GM21723 (cell line): ENCODE results near the gene EXOSC7.
"Not testable (repeated sequence)": the region's sequence is repeated elsewhere in the genome, so short reads cannot be mapped to it uniquely, and the experiment has no call there.

Experiments
- ATAC-seq: cut with Tn5 transposase; IDR thresholded peaks from one replicate; pipeline ENCODE4 v1.9.1; 2021; ENCODE audit warnings: mild to moderate bottlenecking, moderate library complexity; ENCODE audit not compliant: unreplicated experiment

The EXOSC7 gene

DNA sequence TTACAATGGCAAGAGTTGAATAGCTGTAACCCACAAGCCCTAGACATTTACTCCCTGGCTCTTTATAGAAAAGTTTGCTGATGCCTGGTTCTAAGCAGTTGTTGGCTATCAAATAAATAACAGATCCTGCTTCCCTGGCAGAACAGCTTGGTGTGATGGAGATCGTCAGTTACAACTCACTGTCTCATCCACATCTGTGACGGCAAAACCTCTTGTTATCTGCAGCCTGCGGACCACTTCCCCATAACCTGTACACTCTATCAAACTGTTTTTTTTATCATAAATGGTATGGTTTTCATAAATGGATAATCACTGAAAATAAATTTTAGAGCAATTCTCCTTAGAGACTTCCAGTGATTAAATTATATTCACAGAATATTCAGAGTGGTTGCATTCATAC, 14.2 kb upstream of the EXOSC7 start:
- ATAC-seq = no peak

DNA sequence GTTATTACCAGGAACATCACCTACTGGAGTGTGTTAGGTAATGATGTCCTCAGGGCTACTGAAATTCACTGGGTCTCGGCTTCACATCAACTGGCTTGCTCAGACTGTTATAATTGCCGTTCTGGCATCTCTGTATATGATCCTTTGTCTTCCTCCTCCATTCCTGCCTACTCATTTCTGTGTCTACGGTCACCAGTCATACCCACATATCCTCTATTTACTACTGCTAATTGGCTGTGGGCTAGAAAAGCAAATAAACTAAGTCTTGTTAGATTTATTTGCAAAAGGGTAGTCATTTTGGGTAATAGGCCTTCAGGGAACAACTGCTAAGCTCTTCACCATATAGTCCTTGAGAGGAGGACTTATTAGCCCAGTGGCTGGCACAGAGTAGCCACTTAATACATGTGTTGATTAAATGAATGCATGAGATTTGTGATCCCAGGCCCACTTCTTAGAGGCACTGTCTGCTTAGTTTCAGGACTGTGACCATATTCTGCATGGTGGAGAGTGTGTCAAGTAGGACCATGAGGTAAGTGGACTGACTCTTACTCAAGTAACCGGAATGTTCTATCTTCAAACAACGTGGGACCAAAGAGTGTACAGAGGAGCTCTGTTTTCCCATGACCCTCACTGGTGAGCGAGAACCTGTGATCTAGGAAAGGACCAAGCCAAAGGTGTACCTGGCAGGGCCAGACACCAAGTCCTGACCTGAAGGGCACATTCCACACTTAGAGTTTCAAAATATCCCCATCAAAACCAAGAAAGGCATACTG, 13.2 kb upstream of the EXOSC7 start:
- ATAC-seq = no peak

DNA sequence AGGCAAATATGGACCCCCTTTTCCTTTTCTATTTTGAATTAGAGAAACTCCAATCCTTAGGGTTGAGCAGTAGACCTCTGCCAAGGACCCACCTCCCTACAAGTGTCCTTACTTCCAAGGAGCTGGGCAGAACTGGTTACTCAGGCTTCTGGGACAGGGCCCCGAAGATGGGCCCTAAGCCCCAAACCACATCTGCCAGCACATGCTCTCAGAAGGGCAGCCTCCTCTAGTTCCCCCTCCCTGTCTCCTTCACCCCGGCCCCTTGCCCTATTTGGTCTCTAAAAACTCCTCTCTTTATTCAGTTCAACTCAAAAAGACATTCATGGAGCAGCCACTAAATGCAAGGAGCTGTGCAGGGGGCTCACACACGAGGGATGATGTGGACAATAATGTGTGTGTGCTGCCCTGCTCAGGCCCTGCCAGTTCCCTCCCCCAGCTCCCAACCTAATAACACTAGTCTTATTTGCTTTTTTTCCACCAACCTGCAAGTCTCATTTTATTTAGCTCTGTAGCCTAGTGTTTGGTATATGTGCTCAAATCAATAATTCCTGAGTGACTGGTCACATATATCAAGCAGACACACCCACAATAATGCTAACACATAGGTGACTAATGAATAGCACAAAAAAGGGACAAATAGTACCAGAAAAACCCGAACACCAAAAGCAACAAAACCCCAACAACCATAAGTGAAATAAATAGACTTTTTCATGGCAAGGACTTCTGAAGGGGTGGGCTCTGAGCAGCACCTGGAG, 12.3 kb upstream of the EXOSC7 start:
- no peak for ATAC-seq

DNA sequence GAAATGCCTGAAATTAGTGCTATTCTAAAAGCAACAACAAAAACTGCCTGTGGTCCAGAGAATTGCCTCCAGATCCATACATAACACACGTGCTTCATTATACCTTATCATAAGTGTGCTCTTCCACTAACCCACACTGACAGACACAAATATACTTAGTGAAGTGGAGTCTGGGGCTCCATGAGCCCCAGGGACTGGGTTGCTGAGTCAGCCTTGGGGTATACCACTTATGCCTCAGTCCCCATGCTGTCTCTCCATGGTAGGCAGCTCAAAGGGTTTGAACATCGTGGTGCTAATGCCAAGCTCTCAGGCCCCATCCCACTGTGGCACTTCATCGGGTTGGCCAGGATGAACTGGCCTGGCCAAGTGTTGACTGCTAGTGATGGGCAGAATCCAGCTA, 10.9 kb upstream of the EXOSC7 start:
- ATAC-seq = no peak

DNA sequence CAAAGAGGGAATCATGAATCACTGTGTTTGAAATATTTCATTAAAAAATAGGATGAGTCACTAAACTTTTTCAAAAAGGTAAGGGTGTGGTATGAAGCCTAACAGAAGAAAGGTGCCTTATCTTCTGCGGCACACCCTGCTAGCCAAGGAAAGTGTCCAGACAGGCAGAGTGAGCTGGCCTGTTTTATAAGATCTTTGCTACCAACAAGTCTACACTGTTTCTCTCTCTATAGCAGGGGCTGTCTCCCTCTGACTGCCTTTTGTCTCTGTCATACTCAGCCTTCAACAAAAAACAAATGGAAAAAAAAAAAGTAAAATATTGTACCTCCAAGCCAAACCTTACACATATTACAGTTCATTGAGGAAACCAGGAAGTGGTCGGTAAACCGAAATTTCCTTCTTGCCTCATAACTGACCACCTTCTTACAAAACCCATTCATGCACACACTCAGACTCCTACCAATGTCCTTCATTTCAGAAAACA, 9.2 kb upstream of the EXOSC7 start:
- no peak for ATAC-seq

DNA sequence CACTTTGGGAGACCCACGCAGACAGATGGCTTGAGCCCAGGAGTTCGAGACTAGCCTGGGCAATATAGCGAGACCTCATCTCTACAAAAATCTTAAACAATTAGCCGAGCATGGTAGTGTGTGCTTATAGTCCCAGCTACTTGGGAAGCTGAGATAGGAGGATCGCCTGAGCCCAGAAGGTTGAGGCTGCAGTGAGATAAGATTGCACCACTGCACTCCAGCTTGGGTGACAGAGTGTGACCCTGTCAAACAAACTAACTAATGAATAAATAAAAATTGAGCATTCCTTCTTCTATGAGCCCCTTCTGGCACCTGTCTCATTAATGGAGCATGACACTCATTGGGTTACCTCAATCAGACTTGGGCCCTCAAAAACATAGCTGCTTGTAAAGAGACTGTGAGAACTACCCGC, 7.6 kb upstream of the EXOSC7 start:
- ATAC-seq = no peak

DNA sequence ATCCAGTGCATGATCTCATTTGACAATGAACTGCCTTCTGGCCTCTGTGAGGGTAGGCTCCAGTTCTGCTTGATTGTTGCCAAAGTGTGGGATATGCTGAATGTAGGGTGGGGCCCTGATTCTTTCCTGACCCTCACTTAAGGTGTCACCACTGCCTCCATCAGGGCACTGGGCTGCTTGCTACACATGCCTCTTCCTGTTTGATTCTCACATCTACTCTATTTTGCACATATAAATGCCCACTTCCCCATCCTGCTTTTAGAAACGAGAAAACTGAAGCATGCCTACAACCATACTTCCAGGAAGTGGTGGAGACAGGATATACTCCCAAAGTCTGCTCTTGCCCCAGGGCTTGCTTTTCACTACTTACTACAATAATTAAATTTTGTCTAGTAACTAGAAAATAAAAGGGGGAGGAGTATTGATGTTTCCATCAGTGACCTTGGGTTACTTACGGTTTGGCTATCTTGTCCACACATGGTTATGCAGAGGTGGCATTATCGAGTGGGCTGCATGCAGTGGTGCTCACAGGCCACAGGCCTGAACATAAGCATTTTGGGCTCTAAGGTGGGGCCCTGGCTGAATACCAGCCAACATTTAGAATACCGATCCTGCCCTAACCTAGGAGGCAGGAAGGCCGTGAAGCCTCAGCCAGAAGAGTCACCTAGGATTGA, 6.8 kb upstream of the EXOSC7 start:
- ATAC-seq = no peak

DNA sequence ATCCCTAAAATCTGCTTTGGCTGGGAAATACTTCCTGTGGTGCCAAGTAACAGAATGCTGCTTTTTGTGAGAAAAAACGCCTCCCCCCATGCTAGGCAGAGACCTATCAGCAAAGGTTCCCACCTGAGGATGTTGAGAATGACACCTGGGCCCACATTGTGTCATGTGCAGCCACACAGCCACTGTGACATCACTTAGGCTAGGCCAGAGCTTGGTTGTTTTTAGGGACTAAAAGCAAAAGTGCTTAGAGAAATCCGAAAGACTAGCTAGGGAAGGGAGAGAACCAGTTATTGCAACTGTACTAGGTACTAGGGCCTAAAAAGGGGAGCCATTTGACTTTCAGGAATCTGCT, 6.2 kb upstream of the EXOSC7 start:
- ATAC-seq = no peak

DNA sequence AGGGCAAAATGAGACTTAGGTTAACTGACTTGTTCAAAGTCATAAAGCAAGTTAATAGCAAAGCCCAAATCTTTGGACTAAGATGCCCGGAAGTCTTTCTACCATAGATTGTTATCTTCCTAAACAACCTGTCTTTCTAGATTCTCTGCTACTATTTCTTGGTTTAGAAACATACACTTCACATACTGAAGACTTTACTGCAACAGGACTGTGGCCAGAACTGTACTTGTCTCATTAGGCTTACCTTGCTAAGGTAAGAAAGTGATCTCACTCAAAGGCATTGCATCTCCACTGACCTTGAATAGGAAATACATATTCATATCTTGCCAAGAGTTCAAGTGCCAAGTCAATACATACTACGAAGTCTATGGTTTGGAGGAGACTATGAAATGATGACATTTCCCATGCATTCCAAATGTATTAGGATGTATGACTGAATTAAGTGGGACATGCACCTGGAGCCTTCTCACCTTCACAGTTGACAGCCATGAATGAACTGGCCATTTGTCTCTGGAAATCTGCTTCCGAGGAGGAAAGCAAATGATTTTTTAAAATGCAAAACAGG, 5.0 kb upstream of the EXOSC7 start:
- ATAC-seq = no peak

DNA sequence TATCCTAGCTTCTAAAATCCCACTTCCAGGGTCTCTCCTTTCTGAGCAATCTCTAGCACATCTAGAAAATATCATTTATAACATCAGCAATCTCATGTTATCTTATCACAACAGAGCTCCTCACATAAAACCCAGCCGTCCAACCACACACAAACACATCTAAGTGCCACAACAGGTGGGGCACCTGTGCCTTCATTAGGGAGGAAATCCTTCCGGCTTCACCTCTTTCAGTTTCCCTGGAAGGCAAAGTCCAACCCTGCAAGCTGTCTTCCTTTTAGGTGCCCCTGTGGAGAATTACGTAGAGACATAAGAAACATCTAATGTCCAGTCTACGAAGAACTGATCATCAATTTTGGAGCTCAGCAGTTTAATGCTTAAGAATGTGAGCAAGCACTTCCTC, 1.6 kb upstream of the EXOSC7 start:
- ATAC-seq = no peak

DNA sequence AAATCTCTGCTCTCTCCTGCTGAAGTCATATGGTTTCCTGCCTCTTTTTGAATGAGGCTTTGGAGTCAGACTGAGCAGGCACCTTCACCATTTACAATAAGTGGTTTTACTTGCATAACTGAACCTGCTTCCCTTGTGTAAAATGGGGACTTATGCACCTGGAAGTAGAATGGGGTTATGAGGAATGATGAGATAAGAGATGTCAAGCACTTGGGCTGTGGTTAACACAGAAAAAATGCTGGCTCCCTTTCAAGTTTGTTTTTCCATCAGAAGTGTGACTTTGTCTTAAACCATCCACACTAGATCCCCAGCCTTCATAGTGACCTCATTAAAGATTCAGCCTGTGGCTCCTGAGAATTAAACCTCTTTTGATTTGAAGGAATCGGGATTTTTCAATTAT, 5.2 kb downstream of the EXOSC7 start:
- ATAC-seq = no peak

DNA sequence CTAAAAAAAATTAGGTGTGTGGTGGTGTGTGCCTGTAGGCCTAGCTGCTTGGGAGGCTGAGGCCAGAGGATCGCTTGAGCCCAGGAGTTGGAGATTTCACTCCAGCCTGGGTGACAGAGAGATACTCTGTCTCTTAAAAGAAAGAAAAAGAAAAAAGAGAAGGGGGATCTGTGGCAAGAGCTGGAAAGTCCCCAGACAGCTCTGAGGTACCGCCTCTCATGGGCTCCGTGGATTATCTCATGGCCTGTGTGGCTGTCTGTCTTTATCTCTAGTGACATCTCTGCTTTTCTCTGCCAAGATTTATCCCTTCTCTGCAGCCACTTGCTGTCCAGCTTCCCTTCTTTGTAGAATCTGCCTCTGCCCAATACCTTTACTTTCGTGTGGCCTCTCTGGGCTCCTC, 5.7 kb downstream of the EXOSC7 start:
- ATAC-seq = no peak

DNA sequence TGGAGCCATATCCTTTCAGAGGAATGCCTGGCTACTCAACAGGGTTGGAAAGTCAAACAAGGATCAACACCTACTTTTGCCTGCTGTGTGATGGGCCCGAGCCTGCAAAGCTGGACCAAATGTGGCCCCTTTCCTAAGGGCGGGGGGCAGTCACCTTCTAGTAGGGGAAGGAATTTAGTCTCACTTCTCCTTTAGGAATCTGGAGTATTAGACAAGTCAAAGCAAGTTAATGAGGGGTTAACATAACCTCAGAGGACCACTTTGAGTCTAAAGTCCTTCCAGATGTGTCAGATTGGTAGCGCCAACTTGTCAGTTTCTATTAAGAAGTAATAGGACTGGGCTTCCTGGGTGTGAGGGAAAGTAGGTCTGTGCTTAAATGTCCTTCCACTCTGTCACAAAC, 6.8 kb downstream of the EXOSC7 start:
- no peak for ATAC-seq

DNA sequence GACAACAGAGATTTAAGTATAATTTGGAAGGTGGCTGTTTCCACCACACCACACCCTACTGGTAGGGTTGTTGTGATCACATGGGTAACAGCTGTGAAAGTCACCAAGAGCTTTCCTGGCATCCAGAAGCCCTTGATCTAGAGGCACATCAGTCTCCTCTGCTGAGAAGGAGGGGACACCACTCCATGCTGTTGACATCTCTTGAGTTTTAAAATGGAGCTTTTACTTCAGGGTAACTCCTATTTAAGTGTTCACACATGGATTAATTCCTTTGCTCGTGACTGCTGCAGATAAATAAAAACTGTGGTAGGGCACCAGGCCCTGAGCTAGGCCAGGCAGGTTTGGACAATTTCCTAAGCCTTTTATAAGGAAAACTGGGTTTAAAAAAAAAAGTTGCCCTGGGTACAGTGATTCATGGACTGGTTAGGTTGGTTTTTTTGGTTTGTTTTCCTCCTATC, 7.5 kb downstream of the EXOSC7 start:
- ATAC-seq = no peak

DNA sequence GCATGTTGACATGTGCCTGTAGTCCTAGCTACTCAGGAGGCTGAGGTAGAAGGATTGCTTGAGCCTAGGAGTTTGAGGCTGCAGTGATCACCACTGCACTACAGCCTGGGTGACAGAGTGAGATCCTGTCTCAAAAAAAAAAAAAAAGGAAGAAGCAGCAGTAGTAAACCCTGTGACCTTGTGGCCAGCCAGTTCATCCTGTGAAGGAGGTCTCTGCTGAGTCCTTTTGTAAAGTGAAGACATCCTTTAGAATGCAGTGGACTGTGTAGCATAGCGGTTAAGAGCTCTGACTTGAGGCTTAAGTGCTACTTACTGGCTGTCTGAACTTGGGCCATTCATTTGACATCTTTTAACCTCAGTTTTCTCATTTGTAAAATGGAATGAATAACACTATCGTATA, 8.3 kb downstream of the EXOSC7 start:
- ATAC-seq = no peak

DNA sequence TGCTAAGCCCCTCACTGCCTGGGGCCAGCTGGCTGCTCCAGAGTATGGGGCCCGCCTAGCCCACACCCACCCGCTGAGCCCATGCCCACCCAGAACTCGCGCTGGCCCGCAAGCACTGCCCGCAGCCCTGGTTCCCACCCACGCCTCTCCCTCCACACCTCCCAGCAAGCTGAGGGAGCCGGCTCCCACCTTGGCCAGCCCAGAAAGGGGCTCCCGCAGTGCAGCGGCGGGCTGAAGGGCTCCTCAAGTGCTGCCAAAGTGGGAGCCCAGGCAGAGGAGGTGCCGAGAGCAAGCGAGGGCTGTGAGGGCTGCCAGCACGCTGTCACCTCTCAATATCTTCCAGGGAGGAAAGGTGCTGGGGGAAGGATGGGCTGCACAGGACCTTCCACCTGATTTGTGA, 10.3 kb downstream of the EXOSC7 start:
- not testable (repeated sequence) for ATAC-seq

DNA sequence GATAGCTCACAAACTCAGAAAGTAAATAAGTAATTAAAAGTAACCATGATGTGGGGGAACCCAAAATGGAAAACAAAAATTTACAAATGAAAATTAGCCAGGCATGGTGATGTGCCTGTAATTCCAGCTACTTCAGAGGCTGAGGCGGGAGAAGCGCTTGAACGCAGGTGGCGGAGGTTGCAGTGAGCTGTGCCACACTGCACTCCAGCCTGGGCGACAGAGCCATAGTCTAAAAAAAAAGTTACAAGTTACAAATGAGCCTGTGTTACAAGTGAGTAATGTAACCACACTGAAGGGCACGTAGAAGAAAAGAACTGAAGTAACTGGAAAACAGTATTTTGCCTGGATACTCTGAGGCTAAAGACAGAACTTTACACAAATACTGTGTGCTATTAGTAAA, 11.3 kb downstream of the EXOSC7 start:
- ATAC-seq = no peak

DNA sequence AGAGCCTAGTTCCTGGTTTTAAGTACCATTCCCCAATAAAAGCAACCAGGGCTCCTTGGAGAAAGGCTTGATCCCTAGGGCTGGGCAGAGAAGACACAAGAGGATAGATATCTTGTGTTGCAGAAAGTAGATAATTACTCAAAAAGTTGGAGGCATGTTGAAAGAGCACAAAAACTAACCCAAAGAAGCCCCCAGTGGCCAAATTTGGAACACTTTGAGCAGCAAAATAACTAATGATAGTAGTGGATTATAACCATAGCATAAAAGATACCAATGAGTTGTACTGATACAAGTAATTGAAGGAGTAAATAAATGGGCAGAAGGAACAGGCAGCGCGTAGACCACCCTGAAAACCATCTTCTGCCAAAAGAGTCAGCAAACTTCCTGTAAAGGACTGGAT, 12.0 kb downstream of the EXOSC7 start:
- ATAC-seq = no peak

DNA sequence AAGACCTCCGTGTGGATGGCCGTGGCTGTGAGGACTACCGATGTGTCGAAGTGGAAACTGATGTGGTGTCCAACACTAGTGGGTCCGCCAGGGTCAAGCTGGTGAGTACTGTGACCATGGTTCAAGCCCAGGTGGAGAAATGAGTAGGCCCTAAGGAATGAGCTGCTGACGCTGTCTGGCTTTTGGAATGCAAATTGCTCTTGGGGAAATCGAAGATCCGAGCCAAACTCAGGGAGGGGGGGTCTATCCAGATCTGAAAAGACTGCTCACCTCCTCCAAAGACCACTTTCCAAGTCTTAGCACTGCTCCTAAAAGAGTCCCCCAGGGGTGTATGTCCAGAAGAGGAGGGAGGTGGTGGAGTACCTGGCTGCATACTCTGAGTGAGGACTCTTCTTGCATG, 13.1 kb downstream of the EXOSC7 start:
- ATAC-seq = no peak

DNA sequence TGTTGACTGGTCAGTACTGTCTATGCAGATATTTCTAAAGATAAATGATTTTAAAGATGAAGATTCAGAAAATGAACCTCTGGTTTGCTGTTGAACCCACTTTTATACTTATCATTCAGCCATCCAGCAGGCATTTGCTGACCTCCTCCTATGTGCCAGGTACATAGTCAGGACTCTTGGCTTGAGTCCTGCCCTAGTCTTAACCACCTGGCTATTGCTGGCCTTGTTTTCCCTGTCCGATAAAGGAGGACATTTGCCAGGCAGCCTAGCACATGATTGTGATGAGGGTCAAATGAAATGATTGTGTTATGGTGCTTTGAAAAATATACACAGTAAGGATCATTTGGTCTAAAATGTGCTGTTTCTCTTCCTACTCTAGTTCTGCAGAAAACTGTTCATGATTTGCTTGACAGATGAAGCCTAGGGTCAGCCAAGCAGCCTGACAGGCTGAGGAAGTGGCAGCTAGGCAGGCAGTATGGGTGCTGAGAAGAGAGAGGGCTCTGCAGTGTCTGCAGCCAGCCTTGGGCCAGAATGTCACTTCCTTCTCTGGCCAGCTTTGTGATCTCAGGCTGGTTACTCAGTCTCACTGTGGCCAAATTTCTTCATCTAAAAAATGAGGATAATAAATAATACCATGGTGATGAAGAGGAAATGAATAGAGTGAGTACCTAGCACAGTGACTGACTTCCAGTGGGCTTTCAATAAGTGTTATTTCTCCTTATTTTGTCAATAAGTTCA, 13.8 kb downstream of the EXOSC7 start:
- no peak for ATAC-seq

DNA sequence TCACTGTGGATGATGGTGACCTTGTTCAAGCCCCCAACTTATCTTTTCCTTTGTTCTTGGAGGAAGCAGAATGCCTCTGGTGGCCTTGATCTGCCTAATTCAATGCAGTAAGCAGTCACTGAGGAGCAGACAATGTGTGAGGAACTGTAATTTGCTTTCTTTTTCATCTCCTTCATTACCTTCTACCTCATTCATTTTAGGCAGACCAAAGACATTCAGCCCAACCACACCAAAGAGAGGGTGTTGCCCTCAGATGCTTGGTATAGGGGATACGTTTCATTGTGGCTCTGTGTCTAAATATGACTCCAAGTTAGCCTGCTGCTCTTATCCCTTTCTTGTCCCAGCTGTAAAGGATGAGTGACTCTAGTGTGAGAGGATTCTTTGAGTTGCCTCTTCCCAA, 15.3 kb downstream of the EXOSC7 start:
- ATAC-seq = no peak
